Activated T-cell treated with anti-CD3 and anti-CD28 coated beads for 1 hour (primary cell): ENCODE data around the gene MAPK4.
"Not testable (repeated sequence)": the region's sequence is repeated elsewhere in the genome, so short reads cannot be mapped to it uniquely, and the experiment has no call there.

ENCODE experiments used
- DNase-seq: peaks from one replicate; pipeline ENCODE4 v3.0.0-alpha.2; 2020; ENCODE audit warnings: low read depth

MAPK4 gene

DNA sequence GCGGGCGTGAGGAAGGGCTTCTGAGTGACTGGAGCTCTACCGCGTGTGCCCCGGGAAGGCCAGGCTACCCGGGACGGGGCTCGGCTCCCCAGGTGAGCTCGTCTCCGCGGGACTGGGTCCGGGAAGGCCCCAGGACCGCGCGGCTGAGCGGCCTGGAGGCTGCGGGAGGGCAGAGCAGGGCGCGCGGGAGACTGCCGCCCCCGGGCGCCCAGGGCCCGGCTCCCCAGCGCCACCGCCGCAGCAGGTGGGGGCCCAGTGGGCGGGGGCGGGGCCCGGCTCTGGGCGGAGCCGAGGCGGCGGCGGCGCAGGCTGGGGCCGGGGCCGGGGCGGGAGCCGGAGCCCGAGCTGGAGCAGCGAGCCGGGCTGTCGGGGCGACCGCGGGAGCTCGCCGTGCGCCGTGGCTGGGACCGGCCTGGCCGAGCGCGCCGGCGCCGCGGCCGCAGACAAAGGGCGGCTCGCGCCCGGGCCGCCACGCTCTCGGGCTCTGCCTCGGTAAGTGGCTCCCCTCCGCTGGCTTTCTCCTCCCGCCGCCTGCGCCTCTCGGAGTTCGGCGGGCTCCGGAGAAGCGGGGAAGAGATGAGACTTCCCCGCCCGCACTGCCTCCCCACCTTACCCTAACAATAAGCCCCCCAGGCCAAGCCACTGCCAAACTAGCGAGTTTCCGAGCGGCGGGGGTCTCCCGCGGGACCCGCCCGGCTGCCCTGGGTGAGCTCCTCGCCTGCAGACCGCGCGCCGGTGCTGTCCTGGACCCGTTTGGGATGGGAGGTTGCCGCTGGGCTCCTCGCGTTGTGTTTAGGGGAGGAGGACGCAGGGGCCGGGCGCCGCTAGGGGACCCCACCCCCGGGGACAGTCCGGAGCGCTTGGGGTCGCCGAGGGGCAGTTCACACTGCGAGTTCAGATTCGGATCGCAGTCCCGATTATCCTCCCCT is at the start of gene MAPK4:
MAPK4 (plus strand) TSS at position 336 of the 929 bp plus-strand sequence. CDS start 103,872 bp downstream, outside the sequence.
- no peak for DNase-seq

DNA sequence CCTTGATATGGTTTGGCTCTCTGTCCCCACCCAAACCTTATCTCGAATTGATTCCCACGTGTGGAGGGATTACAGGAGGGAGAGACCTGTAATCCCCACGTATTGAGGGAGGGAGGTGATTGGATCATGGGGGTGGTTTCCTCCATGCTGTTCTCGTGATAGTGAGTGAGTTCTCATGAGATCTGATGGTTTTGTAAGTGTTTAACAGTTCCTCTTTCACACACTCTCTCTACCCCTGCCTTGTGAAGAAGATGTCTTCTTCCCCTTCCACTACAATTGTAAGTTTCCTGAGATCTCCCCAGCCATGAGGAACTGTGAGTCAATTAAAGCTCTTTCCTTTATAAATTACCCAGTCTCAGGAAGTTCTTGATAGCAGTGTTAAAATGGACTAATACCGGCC is 42.6 kb upstream of the MAPK4 start:
- not testable (repeated sequence) for DNase-seq

DNA sequence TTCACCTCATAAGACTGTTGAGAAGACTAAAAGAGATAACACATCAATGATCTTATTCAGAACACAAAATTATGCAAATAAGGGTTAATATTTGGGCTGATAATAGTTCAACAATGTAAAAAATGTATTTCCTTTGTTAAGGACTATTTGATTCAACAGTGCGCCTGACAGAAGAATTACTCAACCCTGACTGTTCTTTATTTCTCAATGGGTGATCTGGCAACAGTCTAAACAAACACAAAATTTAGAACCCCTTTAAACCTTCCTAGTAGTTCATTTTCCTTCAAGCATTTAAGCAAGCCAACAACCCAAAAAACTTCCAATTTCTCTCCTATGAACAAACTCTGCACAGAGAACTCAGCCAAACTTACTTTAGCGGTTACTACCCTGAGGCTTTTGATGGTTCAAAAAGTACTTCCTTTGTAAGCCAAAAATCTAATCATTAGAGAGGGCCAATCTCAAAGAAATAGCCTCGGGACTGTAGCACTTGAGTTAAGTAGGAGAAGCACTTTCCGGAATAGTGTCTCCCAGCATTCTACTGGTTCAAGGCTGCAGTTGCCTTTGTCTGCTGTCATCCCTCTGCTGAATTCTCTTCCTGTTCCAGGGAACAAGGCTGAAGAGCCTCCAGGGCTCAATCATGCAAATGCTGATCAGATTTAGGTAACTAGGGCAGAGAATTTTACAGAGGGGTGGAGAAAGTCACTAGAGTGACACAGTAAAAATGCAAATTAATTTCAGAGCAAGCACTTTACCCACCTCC is 40.9 kb upstream of the MAPK4 start:
- no peak for DNase-seq

DNA sequence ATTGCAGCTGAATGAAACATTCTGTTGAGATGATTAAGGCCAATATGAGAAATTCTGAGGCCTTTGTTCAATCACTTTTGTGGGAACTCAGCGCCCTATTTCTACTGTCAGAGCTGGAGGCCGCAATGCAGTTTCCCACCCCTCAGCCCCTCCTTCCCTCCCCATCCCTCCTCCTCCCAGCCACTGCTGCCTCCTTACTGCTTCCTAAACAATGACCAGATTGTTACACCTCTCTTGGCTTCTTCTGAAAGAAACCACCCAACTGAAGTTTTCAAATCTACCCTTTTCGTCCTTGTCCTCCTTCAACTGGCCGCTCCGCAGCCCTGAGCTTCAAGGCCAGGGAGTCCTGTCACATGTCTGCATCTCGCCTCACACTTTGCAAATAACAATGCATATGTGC is 36.7 kb upstream of the MAPK4 start:
- no peak for DNase-seq

DNA sequence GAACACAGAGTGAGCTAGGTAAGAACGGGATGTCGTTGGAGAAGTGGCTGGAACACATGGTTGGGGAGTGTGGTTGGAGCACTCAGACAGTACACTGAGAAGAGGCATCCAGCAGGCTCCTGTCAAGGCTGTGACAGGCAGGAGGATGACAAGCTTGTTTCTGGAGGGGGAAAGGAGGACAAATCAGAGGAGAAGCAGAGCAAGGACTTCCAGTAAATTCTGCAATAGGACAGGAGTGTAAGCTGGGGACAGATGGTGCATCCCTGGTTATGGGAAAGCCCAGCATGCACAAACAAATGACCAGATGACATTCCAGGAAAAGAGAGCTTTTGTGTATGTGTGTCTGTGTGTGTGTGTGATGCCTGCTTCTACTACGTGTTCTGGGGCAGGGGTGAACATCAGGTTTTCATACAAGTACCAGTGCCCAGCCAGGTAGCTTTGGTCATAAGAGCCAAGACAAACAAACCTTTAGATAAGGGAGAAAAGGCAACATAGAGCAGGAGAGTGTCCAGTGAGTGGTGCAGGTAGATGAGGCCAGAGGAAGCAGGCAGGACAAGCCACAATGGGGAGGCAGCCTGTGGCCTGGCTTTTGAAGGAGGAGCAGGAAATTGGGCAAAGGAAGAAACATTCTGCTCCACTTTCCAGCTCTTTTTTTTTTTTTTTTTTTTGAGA is 32.1 kb upstream of the MAPK4 start:
- no peak for DNase-seq

DNA sequence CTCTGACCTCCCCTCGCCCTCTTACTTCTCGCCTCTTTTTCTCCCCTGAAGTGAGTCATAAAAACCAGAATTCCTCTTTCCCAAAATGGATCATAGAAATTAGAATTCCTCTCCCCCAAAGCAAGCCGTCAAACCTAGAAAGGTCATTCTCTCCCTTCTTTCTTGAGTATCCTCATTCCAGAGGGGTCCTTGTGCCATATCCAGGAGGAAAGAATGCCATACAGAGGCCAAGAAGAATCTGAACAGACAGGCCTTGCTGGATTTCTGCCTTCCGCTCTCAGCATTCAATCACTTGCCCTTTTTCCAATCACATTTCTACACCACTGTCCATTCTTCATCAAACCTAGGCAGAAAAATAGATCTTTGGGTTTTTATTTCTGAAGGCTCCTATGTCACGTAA is 31.1 kb upstream of the MAPK4 start:
- DNase-seq: no peak

DNA sequence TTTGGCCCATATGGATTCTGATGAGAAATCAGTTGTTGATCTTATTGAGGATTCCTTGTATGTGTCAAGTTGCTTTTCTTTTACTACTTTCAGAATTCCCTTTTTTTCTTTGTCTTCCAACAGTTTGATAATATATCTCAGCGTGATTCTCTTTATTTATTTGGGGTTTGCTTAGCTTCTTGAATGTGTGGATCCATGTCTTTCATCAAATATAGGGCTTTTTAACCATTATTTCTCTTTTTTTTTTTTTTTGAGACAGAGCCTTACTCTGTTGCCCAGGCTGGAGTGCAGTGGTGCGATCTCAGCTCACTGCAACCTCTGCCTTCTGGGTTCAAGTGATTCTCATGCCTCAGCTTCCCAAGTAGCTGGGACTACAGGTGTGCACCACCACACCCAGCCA is 26.1 kb upstream of the MAPK4 start:
- not testable (repeated sequence) for DNase-seq

DNA sequence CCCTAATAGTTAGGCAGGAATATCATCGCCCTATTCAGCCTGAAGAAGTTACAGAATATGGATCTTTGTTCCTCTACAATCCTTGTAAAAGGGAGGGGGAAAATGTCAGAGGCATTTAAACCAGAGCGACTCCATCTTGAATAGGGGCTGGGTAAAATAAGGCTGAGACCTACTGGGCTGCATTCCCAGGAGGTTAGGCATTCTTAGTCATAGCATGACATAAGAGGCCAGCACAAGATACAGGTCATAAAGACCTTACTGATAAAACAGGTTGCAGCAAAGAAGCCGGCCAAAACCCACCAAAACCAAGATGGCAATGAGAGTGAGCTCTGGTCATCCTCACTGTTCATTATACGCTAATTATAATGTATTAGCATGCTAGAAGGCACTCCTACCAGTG is 15.4 kb upstream of the MAPK4 start:
- DNase-seq: not testable (repeated sequence)

DNA sequence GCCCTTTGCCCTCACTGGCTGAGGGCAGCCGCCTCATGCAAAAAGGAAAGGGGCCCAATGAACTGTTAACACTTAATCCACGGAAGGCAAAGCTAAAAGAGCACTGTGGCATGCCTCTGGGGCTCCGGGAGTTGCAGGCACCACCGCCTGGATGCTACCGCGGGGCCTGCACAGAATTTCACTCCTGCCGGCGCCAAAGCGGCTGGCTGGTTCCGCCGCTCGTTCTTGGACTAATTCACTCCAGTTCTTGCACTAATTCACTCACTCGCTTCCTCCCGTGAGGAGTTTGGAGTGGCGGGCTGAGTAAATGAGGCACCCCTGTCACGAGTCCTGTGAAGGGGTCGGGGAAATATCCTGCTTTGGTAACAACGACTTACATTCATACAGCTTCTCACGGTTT is 14.0 kb upstream of the MAPK4 start:
- no peak for DNase-seq

DNA sequence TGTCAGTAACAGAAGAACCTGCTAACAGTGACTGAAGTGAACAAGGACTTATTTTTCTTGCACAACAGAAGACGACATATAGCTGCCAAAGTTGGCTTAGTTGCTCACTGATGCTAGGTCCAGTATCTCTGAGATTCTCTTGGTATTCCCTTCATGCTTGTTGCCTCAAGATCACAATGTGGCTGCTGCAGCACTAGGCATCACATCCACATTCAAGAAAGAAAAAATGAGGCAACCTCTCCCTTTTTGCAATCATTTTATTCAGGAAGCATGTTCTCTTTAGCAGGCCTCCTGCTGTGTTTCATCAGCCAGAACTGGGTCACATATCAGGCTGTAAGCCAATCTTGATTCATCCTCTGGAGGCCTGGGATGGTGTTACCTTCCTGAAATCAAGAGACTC is 11.7 kb upstream of the MAPK4 start:
- DNase-seq: no peak

DNA sequence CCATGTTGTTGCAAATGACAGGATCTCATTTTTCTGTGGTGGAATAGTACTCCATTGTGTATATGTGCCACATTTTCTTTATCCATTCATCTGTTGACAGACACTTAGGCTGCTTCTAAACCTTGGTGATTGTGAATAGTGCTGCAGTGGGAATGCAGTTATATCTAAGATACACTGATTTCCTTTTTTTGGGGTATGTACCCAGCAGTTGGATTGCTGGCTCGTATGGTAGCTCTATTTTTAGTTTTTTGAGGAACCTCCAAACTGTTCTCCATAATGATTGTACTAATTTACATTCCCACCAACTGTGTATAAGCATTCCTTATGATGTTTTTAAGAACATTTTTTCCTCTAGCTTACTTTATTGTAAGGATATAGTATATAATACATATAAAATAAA is 8.2 kb upstream of the MAPK4 start:
- DNase-seq: not testable (repeated sequence)

DNA sequence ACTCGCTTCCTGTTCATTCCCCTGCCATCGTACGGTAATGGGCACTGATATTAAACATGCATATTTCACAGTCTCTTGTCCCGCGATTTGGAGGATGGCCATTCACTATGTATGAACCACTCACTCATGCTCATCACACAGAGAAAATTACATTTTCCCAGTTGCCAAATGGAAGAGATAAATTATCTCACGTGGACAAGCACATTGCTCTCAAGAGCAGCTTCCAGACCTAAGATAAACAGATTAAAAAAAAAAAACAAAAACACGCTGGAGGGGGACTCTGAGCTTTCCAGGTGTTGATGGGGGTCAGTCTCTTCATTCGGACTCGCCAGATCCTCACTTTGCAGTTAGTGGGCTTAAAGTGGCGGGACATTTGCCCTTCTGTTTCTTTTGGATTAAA is 1.7 kb upstream of the MAPK4 start:
- no peak for DNase-seq

DNA sequence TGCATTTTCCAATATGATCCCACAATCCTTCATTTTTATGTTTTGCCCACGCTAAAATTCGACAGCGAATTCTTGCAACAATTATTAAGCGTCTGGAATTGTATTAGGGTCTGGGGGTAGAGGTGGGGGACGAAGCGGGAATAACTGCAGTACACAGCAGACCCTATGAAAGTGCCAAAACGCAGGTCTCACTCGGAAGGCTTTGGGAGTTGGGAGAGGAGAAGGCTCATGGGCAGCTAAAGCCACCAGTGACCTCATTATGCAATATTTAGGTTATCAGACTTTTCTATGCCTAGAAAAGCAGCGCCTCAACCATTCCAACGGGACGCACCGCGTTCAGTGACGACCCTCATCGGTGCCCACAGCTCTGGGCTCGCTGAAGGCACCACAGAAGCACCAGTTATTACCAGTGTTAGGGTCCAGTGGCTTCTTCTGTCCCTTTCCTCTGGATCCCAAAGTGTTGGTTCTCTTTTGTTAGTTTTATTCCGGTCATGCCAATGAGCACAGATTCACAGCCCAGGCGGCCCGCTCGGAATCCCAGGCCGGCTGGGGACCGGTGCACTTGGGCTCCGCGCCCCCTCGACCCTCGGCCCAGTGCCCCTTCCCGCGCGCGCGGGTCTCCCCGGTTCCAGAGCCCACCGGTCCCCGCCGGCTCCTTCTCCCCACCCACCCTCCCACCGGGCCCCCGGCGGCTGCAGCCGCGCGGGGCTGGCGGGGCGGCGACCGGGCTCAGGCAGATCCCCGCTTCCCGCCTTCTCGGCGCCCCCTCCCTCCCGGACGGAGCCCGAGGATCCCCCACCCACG is 737 bp upstream of the MAPK4 start:
- DNase-seq: no peak

DNA sequence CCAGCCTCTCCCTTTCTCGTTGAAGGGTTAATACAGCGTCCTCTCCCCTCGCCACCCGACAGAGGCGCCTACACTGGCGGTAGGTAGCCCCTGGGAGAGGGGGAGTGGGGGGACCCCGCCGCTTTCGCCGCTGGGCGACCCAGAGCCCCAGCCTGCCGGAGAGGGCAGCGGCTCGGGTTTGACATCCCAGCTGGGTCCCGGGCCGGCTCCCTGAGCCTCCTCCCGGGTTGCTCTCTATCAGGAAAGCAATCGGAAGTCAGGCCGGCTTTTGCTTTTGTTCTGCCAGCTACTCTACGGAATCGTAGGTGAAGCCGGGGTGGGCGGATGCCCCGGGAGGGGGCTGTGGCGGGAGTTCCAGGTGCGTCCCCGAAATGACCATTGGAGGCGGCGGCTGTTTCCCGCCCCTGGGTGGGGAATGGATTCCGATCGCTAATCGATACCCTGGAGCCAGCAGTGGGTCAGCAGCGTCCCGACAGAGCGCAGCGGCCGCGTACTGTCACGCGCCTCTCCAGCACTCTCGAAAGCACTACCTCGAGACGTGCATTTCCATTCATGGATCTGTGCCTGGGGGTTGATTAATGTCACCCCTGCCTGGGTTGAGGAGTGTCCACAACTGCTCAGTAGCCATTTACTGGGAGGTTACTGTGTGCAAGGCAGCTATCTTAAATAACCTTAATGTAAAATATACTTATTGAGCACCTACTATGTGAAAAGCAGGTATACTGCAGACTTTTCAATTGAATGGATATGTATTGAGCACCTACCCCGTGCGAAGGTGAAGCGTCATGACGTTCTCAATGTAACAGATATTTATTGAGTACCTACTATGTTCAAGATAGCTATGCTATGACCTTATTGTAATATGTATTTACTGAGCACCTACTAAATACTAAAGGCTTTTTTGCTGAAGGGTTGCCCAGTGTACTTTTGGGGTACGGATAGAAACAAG is 1.1 kb downstream of the MAPK4 start:
- no peak for DNase-seq

DNA sequence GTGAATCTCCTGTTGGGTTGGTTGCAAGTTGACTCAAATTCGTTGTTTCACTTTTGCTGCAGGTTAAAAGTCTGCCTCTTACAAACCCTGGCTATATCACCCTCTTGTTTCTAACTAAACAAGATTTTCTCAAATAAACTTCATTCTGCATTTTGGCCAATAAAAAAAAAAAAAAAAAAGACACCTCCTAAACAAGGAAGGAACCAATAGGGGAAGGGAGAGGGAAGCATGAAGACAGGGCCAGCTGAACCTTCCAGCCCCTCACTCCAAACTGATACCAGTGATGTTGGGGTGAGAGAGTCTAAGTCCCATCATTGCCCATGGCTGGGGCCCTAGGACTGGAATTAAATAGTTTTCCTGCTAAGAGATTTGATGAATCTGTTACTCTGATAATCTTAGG is 2.4 kb downstream of the MAPK4 start:
- not testable (repeated sequence) for DNase-seq

DNA sequence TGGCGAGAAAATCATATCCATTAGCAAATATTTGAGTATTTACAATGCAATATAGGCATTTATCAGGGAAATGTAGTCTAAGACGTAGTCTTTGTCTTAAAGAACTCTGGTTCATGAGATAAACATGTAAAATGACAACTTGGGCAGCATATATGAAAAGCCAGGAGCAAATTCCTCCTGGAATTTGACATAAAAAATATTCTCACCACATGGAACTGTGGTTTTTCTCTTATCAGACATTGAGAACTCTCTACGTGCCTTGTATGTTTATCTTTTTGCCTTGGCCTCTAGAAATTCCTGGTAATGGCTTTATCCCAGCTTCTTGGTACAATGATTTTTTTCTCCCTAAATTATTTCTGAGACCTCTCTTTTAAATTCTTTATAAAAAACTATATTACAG is 2.8 kb downstream of the MAPK4 start:
- no peak for DNase-seq

DNA sequence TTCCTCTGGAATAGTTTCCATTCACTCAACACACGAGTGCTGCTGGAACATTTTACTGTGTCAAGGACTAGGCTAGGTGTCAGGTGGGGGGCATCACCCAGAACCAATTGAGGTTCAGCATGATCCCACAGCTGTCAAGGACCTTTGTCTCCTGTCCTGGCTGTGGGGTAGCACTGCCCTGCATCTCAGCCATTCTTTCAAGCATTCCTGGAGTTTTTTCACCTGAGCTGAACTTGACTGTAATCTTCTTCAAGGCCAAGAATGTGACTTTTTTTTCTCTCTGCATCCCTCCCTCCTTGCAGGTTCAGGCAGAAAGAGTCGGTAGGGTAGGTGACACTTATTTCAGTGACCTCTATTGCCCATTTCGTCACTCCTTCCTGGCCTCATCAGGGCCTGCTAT is 3.5 kb downstream of the MAPK4 start:
- DNase-seq: no peak

DNA sequence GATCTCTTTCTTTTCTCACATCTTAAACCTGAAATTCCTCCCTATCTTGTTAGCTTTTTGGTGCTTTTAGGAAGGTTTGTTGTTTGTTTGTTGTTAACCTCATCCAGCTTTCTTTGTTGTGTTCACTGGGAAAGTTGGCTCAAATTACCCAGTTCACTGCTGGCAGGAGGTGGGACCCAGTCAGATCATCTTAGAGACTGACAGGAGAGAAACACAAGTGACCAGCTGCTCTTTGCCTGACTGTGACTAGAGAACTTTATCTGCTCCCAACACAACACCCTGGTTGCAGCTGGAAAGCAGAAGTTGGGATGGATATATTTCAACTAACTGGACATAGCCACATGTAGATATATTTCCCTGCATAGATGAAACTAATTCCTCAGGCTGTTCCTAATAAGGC is 10.0 kb downstream of the MAPK4 start:
- no peak for DNase-seq

DNA sequence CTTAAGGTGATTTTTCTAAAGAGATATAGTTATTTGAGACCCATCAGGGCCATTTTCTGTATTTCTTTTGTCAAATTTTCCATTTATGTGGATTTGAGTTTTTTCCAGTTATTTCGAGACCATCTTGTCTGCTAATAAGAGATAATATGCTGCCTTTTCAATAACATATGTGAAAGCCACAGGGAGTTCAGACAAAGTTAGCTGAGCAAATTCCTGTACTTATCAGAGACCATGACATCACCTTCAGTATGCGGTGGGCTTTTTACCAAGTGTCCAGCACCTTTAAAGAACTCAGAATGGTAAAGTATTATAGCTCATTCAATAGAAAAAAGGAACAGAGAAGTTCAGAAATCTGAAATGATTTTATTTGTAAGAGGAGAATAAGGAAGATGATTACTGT is 11.7 kb downstream of the MAPK4 start:
- DNase-seq: no peak

DNA sequence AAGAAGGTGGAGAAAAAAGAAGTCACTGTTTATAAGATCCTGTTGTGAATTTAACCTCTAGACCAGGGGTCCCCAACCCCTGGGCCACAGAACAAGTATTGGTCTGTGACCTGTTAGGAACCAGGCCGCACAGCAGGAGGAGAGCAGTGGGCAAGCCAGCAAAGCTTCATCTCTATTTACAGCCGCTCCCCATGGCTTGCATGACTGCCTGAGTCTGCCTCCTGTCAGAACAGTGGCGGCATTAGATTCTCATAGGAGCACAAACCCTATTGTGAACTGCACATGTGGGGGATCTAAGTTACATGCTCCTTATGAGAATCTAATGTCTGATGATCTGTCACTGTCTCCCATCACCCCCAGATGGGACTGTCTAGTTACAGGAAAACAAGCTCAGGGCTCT is 13.3 kb downstream of the MAPK4 start:
- DNase-seq: not testable (repeated sequence)

DNA sequence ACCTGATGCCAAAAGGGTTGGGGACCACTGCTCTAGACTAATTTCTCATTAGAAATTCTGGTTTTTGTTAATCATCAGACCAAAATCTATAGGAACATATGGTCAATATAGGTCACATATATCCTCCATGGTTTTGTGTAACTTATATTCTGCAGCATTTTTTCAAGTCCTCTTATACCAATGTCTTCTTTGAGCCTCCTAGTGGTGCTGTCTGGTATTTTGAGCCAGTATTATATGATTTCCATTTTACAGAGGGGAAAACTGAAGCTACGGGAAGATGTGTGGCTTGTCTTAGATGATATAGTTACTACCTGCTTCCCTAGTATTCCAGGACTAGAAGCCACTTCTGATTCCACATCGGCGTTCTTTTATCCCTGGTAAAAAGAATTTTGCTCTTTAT is 13.8 kb downstream of the MAPK4 start:
- DNase-seq: no peak
